BE2C (cell line): ENCODE measurements around the gene RUSC1.

Source experiments
- DNase-seq: peaks from one replicate; pipeline ENCODE4 v3.0.0-alpha.2; 2020
- H3K27me3 ChIP-seq: fragments of 250-450 bp; sonication (Bioruptor Pico); 2 replicates; pipeline ENCODE4 v1.5.1; 2020; ENCODE audit warnings: mild to moderate bottlenecking
- H3K36me3 ChIP-seq: fragments of 250-450 bp; sonication (Bioruptor Pico); 2 replicates; pipeline ENCODE4 v1.5.1; 2020; ENCODE audit warnings: mild to moderate bottlenecking
- H3K4me1 ChIP-seq: fragments of 250-450 bp; sonication (Bioruptor Pico); 2 replicates; pipeline ENCODE4 v1.5.1; 2020
- H3K4me3 ChIP-seq: 2 replicates; pipeline ENCODE4 v1.5.1; 2011; ENCODE audit warnings: low read depth, low read length
- H3K9me3 ChIP-seq: fragments of 250-450 bp; sonication (Bioruptor Pico); 2 replicates; pipeline ENCODE4 v1.5.1; 2020
- CTCF ChIP-seq: IDR thresholded peaks from 2 replicates; pipeline ENCODE4 v1.5.1; 2012; ENCODE audit warnings: mild to moderate bottlenecking, low read depth, low read length

RUSC1 gene

GRCh38 chr1:155321639-155322503 lies 1.2 kb downstream of the RUSC1 start:
- no peak for TF ChIP-seq CTCF
- Histone ChIP-seq H3K27me3 (no peaks in the 10 kb centered on the region), H3K9me3 (no peaks in the 10 kb centered on the region), H3K4me3 (peak overlapping the region; percentile 87), H3K36me3 (no peaks in the 10 kb centered on the region; the same call in 1 of the 2 replicates), H3K4me1 (peaks cover 7% of the 10 kb centered on the region)
- DNase-seq, result no peak

GRCh38 chr1:155322571-155322952 lies 1.9 kb downstream of the RUSC1 start:
- peaks cover 7% of the 10 kb centered on the region for H3K4me1 ChIP-seq
- no peak for TF ChIP-seq CTCF
- H3K36me3 ChIP-seq, result no peaks in the 10 kb centered on the region; the same call in none of the 2 replicates
- H3K4me3 ChIP-seq, result peak overlapping the region; percentile 87
- H3K27me3 ChIP-seq, result no peaks in the 10 kb centered on the region
- DNase-seq, result no peak
- H3K9me3 ChIP-seq, result no peaks in the 10 kb centered on the region

- no peaks in the 10 kb centered on the region for H3K27me3 ChIP-seq
- DNase-seq, result peak; percentile 97
- H3K4me3 ChIP-seq, result peak overlapping the region; percentile 87
- TF ChIP-seq CTCF, result peak; percentile 84
- no peaks in the 10 kb centered on the region for H3K9me3 ChIP-seq
- peaks cover 7% of the 10 kb centered on the region for H3K4me1 ChIP-seq
- H3K36me3 ChIP-seq, result peaks cover 4% of the 10 kb centered on the region
Observed at GRCh38 chr1:155322953-155323728, 2.4 kb downstream of the RUSC1 start.

- peak; percentile 81 for DNase-seq
- no peak for TF ChIP-seq CTCF
- Histone ChIP-seq H3K4me1 (peaks cover 7% of the 10 kb centered on the region), H3K27me3 (no peaks in the 10 kb centered on the region), H3K9me3 (no peaks in the 10 kb centered on the region), H3K4me3 (peak overlapping the region; percentile 87), H3K36me3 (peaks cover 4% of the 10 kb centered on the region)
Observed at GRCh38 chr1:155323729-155324036, 3.0 kb downstream of the RUSC1 start.

GRCh38 chr1:155324037-155324716 lies 3.5 kb downstream of the RUSC1 start:
- no peak for TF ChIP-seq CTCF
- H3K4me3 ChIP-seq, result peak overlapping the region; percentile 87
- DNase-seq, result peak; percentile 97
- H3K36me3 ChIP-seq, result peaks cover 4% of the 10 kb centered on the region
- peaks cover 7% of the 10 kb centered on the region for H3K4me1 ChIP-seq
- H3K9me3 ChIP-seq, result no peaks in the 10 kb centered on the region
- H3K27me3 ChIP-seq, result no peaks in the 10 kb centered on the region
